ENCODE results near the gene TMPRSS7.

Gene TMPRSS7

DNA sequence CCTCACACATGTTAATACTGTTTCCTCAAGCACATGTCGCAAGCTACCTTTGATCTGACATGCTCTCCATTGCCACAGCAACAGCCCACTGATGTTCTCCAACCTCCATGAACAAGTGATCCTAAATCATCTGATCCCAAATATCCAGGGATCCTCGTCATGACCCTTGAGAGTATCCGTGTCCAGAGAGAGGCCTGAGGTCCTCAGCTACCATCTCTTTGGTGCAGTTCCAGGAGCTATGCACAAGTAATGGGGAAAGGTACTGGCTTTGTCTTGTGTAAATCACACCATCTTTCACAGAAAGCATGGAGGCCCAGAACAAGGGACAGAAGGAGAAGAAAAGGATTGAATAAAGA lies 96.1 kb downstream of the TMPRSS7 start:
- no peak for DNase-seq

All from CD4-positive, alpha-beta T cell treated with Interleukin-12 subunit alpha and Interleukin-12 subunit beta, for 1 hour (primary cell).